Astrocyte of the cerebellum (primary cell): ENCODE data around the gene FZD10.

ENCODE experiments used
- DNase-seq: peaks from one replicate; pipeline ENCODE4 v3.0.0-alpha.2; 2011; ENCODE audit warnings: low read depth
- H3K4me3 ChIP-seq: 2 replicates; pipeline ENCODE4 v1.5.1; 2011; ENCODE audit warnings: mild to moderate bottlenecking, low read depth, low read length, moderate library complexity
- CTCF ChIP-seq: IDR thresholded peaks from 2 replicates; pipeline ENCODE4 v1.5.1; 2012; ENCODE audit warnings: low read length, low read depth, moderate library complexity, mild to moderate bottlenecking; ENCODE audit errors: missing control alignments
- in situ Hi-C: cut with HindIII; loops from 2 replicates; pipeline ENCODE4 v1.10.0; 2017; ENCODE audit warnings: low sequenced_read_pairs

Gene FZD10

GRCh38 chr12:130177635-130178242 lies 15.5 kb downstream of the FZD10 start:
- in situ Hi-C loops: no loop called here
- no peak for TF ChIP-seq CTCF
- no peak overlapping the region for H3K4me3 ChIP-seq
- no peak for DNase-seq

- no peak for DNase-seq
- TF ChIP-seq CTCF: no peak
- in situ Hi-C loops: no loop called here
- no peak overlapping the region for H3K4me3 ChIP-seq
These were observed 16.0 kb downstream of the FZD10 start for GRCh38 chr12:130178282-130178681.

- TF ChIP-seq CTCF: no peak
- no peak for DNase-seq
- in situ Hi-C loops: no loop called here
- H3K4me3 ChIP-seq: no peak overlapping the region
These were observed 16.9 kb downstream of the FZD10 start for GRCh38 chr12:130179191-130179590.

- TF ChIP-seq CTCF: no peak
- DNase-seq: no peak
- no peak overlapping the region for H3K4me3 ChIP-seq
- in situ Hi-C loops: no loop called here
These were observed 17.4 kb downstream of the FZD10 start for GRCh38 chr12:130179621-130180020.

GRCh38 chr12:130181211-130181610 lies 18.9 kb downstream of the FZD10 start:
- in situ Hi-C loops: no loop called here
- TF ChIP-seq CTCF: no peak

GRCh38 chr12:130183585-130184370 lies 21.5 kb downstream of the FZD10 start:
- in situ Hi-C loops: no loop called here
- H3K4me3 ChIP-seq: no peak overlapping the region
- TF ChIP-seq CTCF: no peak
- no peak for DNase-seq

More at GRCh38 chr12:130181211-130181610, 18.9 kb downstream of the FZD10 start:
- H3K4me3 ChIP-seq: no peak overlapping the region
- DNase-seq: no peak
